AG04450 (cell line): ENCODE data around the gene PIAS1. TPM values are rescaled to one million over a fixed set of nuclear protein-coding genes. Genes with fewer than 3 reads are reported as not detected.
A peak's percentile ranks its signal among the peaks of the same experiment; 100 is the strongest.
"Not testable (repeated sequence)": the region's sequence is repeated elsewhere in the genome, so short reads cannot be mapped to it uniquely, and the experiment has no call there.

Experiments used
- CTCF ChIA-PET: fragments of 300-600, 350-600 bp; formaldehyde crosslinking; extraction: SDS; loops from one replicate; lab custom pipeline; 2022; ENCODE audit warnings: antibody characterized with exemption, inconsistent platforms; lab: Charles Lee
- POLR2A ChIA-PET: fragments of 350-600 bp; formaldehyde crosslinking; extraction: SDS; loops from one replicate; lab custom pipeline; 2021; ENCODE audit warnings: antibody characterized with exemption, inconsistent platforms; lab: Yijun Ruan, JAX
- DNase-seq: peaks from one replicate; pipeline ENCODE4 v3.0.0-alpha.2; 2011; ENCODE audit warnings: low read depth, low spot score
- H3K27ac ChIP-seq: one replicate; pipeline ENCODE4 v1.5.1; 2012; ENCODE audit warnings: low read depth, low read length, control low read depth
- H3K27me3 ChIP-seq: one replicate; pipeline ENCODE4 v1.6.0; 2012; ENCODE audit warnings: low read length; ENCODE audit not compliant: control insufficient read depth, insufficient read depth
- H3K4me3 ChIP-seq: 2 replicates; pipeline ENCODE4 v1.5.1; 2011; ENCODE audit warnings: mild to moderate bottlenecking, low read depth, low read length, control low read depth
- H3K9me3 ChIP-seq: 2 replicates; pipeline ENCODE4 v1.5.1; 2012; ENCODE audit warnings: low read length; ENCODE audit not compliant: control insufficient read depth, insufficient read depth
- CTCF ChIP-seq: IDR thresholded peaks from 2 replicates; pipeline ENCODE4 v1.5.1; 2011; ENCODE audit warnings: low read depth, low read length, control low read depth, inconsistent platforms
- polyA plus RNA-seq: library from polyadenylated mRNA; depleted of rRNA; stranded (reverse); fragments of >200 nt; gene quantifications from 2 replicates; pipeline ENCODE4 v1.2.3, GENCODE V29; 2011

Gene PIAS1
- polyA plus RNA-seq, 1 experiment = 38.9 TPM

DNA sequence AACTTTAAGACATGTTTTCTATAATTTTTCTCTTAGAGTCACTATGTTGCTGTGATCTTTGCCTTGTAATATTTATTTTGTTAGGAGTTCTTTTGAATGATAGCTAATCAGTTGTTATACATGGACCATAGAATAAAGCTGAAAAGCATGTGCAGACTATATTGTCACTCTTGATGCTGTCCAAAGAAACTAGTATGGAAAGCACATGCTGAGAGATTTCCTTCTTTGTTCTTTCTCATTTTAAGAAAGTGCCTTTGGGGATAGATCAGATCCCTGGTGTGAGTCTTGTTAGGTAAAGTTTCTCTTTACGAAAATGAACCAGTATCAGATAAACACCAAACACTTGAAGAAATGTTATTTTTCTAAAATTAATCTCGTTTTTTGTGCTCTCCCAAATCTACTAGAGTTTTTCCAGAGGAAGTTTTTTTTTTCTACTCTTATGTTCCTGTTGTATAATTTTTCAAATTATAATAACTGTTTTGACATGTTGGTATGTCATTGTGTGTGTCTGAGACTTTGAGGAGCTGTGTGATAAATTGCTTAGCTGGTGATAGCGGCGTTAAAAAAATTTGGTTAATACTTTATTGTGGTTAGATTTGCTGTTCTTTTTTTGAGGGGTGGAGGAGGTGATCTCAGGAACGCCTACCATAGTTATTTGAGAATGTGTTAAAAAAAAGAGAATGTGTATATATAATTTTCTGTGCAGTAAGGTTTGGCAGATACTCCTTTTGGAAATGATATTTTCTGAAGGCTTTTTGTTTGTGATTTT lies 2.2 kb downstream of the PIAS1 start:
- peak overlapping the region; percentile 86 for H3K4me3 ChIP-seq
- POLR2A ChIA-PET = no interaction called here
- H3K9me3 ChIP-seq = no peaks in the 10 kb centered on the region; the same call in 1 of the 2 replicates
- no peaks in the 10 kb centered on the region for H3K27me3 ChIP-seq
- CTCF ChIA-PET = interaction anchor here (2.5 kb wide), 1 partner anchor 193 kb away, joined by 9 read pairs; no protein-coding TSS in a partner anchor
- no peak for TF ChIP-seq CTCF
- H3K27ac ChIP-seq = no peak overlapping the region
- DNase-seq = no peak

DNA sequence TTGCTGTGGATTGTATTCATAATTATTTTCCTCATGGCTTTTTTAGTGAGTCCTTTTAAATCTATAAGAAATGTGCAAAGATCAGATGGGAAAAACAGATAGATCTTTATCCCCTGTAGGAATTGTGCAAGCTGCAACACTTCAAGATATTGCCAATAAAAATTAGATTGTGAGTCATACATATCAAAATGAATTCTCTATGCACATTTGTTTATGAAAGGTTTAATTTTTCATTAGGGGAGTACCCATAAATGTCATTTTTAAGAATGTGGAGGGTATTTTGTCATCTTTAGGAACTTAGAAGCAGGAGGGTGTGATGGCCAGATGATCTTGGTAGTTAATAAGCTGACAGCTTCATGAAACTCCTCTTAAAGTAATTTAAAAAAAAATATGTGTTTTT lies 2.9 kb downstream of the PIAS1 start:
- no peak overlapping the region for H3K4me3 ChIP-seq
- no peaks in the 10 kb centered on the region for H3K27me3 ChIP-seq
- ChIA-PET CTCF (interaction anchor here (0.6 kb wide), 1 partner anchor 94 kb away, joined by 3 read pairs; no protein-coding TSS in a partner anchor), POLR2A (no interaction called here)
- TF ChIP-seq CTCF = no peak
- DNase-seq = no peak
- no peak overlapping the region for H3K27ac ChIP-seq
- no peaks in the 10 kb centered on the region; the same call in 1 of the 2 replicates for H3K9me3 ChIP-seq

GRCh38 chr15:68057758-68058157 lies 3.6 kb downstream of the PIAS1 start:
- no peak for TF ChIP-seq CTCF
- H3K9me3 ChIP-seq = no peaks in the 10 kb centered on the region; the same call in 1 of the 2 replicates
- DNase-seq = no peak
- no peak overlapping the region for H3K4me3 ChIP-seq
- ChIA-PET POLR2A (no interaction called here), CTCF (no interaction called here)
- no peak overlapping the region for H3K27ac ChIP-seq
- no peaks in the 10 kb centered on the region for H3K27me3 ChIP-seq

DNA sequence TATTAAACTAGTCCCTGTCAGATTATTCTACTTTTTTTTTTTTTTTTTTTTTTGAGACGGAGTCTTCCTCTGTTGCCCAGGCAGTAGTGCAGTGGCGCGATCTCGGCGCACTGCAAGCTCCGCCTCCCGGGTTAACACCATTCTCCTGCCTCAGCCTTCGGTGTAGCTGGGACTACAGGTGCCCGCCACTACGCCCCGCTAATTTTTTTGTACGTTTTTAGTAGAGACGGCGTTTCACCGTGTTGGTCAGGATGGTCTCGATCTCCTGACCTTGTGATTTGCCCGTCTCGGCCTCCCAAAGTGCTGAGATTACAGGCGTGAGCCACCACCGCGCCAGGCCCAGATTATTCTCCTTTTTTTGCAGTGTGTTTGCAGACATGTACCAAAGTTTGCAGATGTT lies 4.9 kb downstream of the PIAS1 start:
- POLR2A ChIA-PET, H3K4me3 ChIP-seq, DNase-seq, H3K27me3 ChIP-seq, H3K9me3 ChIP-seq, H3K27ac ChIP-seq: not testable (repeated sequence)
- CTCF ChIA-PET = interaction anchor here (0.6 kb wide), 1 partner anchor 1270 kb away, joined by 3 read pairs; no protein-coding TSS in a partner anchor

DNA sequence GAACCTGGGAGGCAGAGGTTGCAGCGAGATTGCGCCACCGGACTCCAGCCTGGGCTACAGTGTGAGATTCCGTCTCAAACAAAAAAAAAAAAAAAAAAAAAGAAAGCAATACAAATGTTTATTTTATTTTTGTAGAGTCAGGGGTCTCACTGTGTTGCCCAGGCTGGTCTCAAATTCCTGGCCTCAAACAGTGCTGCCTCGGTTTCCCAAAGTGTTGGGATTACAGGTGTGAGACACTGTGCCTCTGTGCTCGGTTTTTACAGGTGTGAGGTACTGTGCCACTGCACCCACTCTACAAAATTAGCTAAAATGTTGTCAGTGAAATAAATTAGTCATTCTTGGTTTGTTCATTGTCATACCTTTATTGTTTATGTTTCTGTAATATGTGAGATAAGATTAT lies 5.5 kb downstream of the PIAS1 start:
- no peaks in the 10 kb centered on the region; the same call in 1 of the 2 replicates for H3K9me3 ChIP-seq
- CTCF ChIA-PET = interaction anchor here (0.6 kb wide), 1 partner anchor 1270 kb away, joined by 3 read pairs; no protein-coding TSS in a partner anchor

More for the DNA sequence above, 5.5 kb downstream of the PIAS1 start:
- no peaks in the 10 kb centered on the region for H3K27me3 ChIP-seq
- no peak overlapping the region for H3K4me3 ChIP-seq
- no peak for TF ChIP-seq CTCF
- POLR2A ChIA-PET = no interaction called here
- DNase-seq = no peak
- no peak overlapping the region for H3K27ac ChIP-seq
